ENCODE measurements around the gene PTPRS.

The PTPRS gene

GRCh38 chr19:5317321-5317720 is 23.3 kb downstream of the PTPRS start:
- no peak overlapping the region for H3K27ac ChIP-seq (ENCODE audit: low read length)
- no peaks in the 10 kb centered on the region for H3K4me1 ChIP-seq (ENCODE audit: low read length)
- TF ChIP-seq EZH2phosphoT487 (IDR thresholded peaks at IDR 0.05; ENCODE audit: low read depth) (no peak), CTCF (IDR thresholded peaks at IDR 0.05; ENCODE audit: low read depth, low read length) (no peak)
- H4K20me1 ChIP-seq (ENCODE audit: insufficient read depth, low read length), result no peaks in the 10 kb centered on the region
- no peak overlapping the region for H3K4me2 ChIP-seq (ENCODE audit: low read length)
- H3K4me3 ChIP-seq (ENCODE audit: low read length), result no peak overlapping the region
- H3K9ac ChIP-seq (ENCODE audit: low read length), result no peak overlapping the region
- H2AFZ ChIP-seq (ENCODE audit: low read depth, low read length), result no peak overlapping the region
- H3K9me3 ChIP-seq (ENCODE audit: insufficient read depth, low read length), result no peaks in the 10 kb centered on the region
- H3K79me2 ChIP-seq (ENCODE audit: low read length), result no peaks in the 10 kb centered on the region
- no peaks in the 10 kb centered on the region for H3K36me3 ChIP-seq (replicated peaks; ENCODE audit: low read depth, low read length)
- peaks cover 6% of the 10 kb centered on the region; the same call in 1 of the 2 replicates for H3K27me3 ChIP-seq (ENCODE audit: low read depth, low read length)

- peaks cover 3% of the 10 kb centered on the region; the same call in 1 of the 2 replicates for H3K27me3 ChIP-seq (ENCODE audit: low read depth, low read length)
- no peak overlapping the region for H3K9ac ChIP-seq (ENCODE audit: low read length)
- H3K9me3 ChIP-seq (ENCODE audit: insufficient read depth, low read length), result no peaks in the 10 kb centered on the region
- H3K79me2 ChIP-seq (ENCODE audit: low read length), result no peaks in the 10 kb centered on the region
- no peak overlapping the region for H3K4me3 ChIP-seq (ENCODE audit: low read length)
- no peaks in the 10 kb centered on the region for H4K20me1 ChIP-seq (ENCODE audit: insufficient read depth, low read length)
- H3K4me2 ChIP-seq (ENCODE audit: low read length), result no peak overlapping the region
- H2AFZ ChIP-seq (ENCODE audit: low read depth, low read length), result no peak overlapping the region
- no peaks in the 10 kb centered on the region for H3K36me3 ChIP-seq (replicated peaks; ENCODE audit: low read depth, low read length)
- H3K27ac ChIP-seq (ENCODE audit: low read length), result no peak overlapping the region
- H3K4me1 ChIP-seq (ENCODE audit: low read length), result no peaks in the 10 kb centered on the region
- no peak for TF ChIP-seq EZH2phosphoT487 (IDR thresholded peaks at IDR 0.05; ENCODE audit: low read depth)
- TF ChIP-seq CTCF (IDR thresholded peaks at IDR 0.05; ENCODE audit: low read depth, low read length), result no peak
These were observed 24.5 kb downstream of the PTPRS start for GRCh38 chr19:5316138-5316537.

- Histone ChIP-seq H3K4me3 (ENCODE audit: low read length) (no peak overlapping the region), H3K27me3 (ENCODE audit: low read depth, low read length) (peaks cover 3% of the 10 kb centered on the region; the same call in 1 of the 2 replicates), H3K79me2 (ENCODE audit: low read length) (no peaks in the 10 kb centered on the region), H3K27ac (ENCODE audit: low read length) (no peak overlapping the region), H3K9me3 (ENCODE audit: insufficient read depth, low read length) (no peaks in the 10 kb centered on the region), H3K36me3 (replicated peaks; ENCODE audit: low read depth, low read length) (no peaks in the 10 kb centered on the region), H3K9ac (ENCODE audit: low read length) (no peak overlapping the region), H2AFZ (ENCODE audit: low read depth, low read length) (no peak overlapping the region), H3K4me2 (ENCODE audit: low read length) (no peak overlapping the region), H3K4me1 (ENCODE audit: low read length) (no peaks in the 10 kb centered on the region), H4K20me1 (ENCODE audit: insufficient read depth, low read length) (no peaks in the 10 kb centered on the region)
- no peak for TF ChIP-seq EZH2phosphoT487 (IDR thresholded peaks at IDR 0.05; ENCODE audit: low read depth)
- no peak for TF ChIP-seq CTCF (IDR thresholded peaks at IDR 0.05; ENCODE audit: low read depth, low read length)
These were observed 25.7 kb downstream of the PTPRS start for GRCh38 chr19:5314907-5315298.

GRCh38 chr19:5314012-5314906 is 26.4 kb downstream of the PTPRS start:
- Histone ChIP-seq H3K27ac (ENCODE audit: low read length) (no peak overlapping the region), H3K27me3 (ENCODE audit: low read depth, low read length) (peaks cover 3% of the 10 kb centered on the region; the same call in 1 of the 2 replicates), H3K79me2 (ENCODE audit: low read length) (no peaks in the 10 kb centered on the region), H2AFZ (ENCODE audit: low read depth, low read length) (no peak overlapping the region), H3K4me2 (ENCODE audit: low read length) (no peak overlapping the region), H3K4me3 (ENCODE audit: low read length) (no peak overlapping the region), H3K9me3 (ENCODE audit: insufficient read depth, low read length) (no peaks in the 10 kb centered on the region), H3K36me3 (replicated peaks; ENCODE audit: low read depth, low read length) (no peaks in the 10 kb centered on the region), H4K20me1 (ENCODE audit: insufficient read depth, low read length) (no peaks in the 10 kb centered on the region), H3K9ac (ENCODE audit: low read length) (no peak overlapping the region), H3K4me1 (ENCODE audit: low read length) (no peaks in the 10 kb centered on the region)
- TF ChIP-seq EZH2phosphoT487 (IDR thresholded peaks at IDR 0.05; ENCODE audit: low read depth) (no peak), CTCF (IDR thresholded peaks at IDR 0.05; ENCODE audit: low read depth, low read length) (no peak)
